ENCODE measurements around the gene CYTH4. TPM values are rescaled to one million over a fixed set of nuclear protein-coding genes. Genes with fewer than 3 reads are reported as not detected.

Gene CYTH4
- total RNA-seq, result 0.29 and 0.83 TPM in 2 replicates

GRCh38 chr22:37282385-37282677, at the start of gene CYTH4:
Gene CYTH4, plus strand, starts transcription at chr22:37282508. Its CDS starts 62 bp downstream, at chr22:37282570.

GRCh38 chr22:37244114-37244921, 38.0 kb upstream of the CYTH4 start, which contains the start of gene RAC2:
Gene RAC2, minus strand, starts transcription at chr22:37244269. Its CDS starts 121 bp downstream, at chr22:37244148.

Other genes starting within 250 kb of the CYTH4 start
- 27.8 and 32.7 TPM in 2 replicates for gene KCTD17, start 230.8 kb upstream of the CYTH4 start, total RNA-seq
- not detected in 2 replicates for gene TMPRSS6, start 172.8 kb upstream of the CYTH4 start, total RNA-seq
- gene IL2RB, start 132.6 kb upstream of the CYTH4 start, total RNA-seq, result not detected in 2 replicates
- gene C1QTNF6, start 94.3 kb upstream of the CYTH4 start, total RNA-seq, result 2.9 and 9.3 TPM in 2 replicates
- 0.33 TPM in 1 of 2 replicates, not detected in the other for gene SSTR3, start 70.0 kb upstream of the CYTH4 start, total RNA-seq
- gene RAC2, start 38.2 kb upstream of the CYTH4 start, total RNA-seq, result 2.8 and 4.0 TPM in 2 replicates
- under 0.01 TPM in 1 of 2 replicates, not detected in the other for gene ELFN2, start 145.0 kb downstream of the CYTH4 start, total RNA-seq
- gene MFNG, start 203.9 kb downstream of the CYTH4 start, total RNA-seq, result 0.33 and 1.5 TPM in 2 replicates
- 2.0 and 4.1 TPM in 2 replicates for gene CARD10, start 236.9 kb downstream of the CYTH4 start, total RNA-seq